GM23338 (cell line): ENCODE results near the gene MAPT.

ENCODE experiments used
- CREB1 ChIP-seq: fragments of 250-450 bp; sonication (Bioruptor Pico); IDR thresholded peaks from 2 replicates; pipeline ENCODE4 v1.5.0; 2020; ENCODE audit warnings: low read depth, mild to moderate bottlenecking, moderate library complexity
- ETS1 ChIP-seq: IDR thresholded peaks from 2 replicates; pipeline ENCODE4 v1.6.1; 2016; ENCODE audit warnings: antibody characterized with exemption
- EZH2 ChIP-seq: fragments of 200-600 bp; sonication (generic); IDR thresholded peaks from one replicate; pipeline ENCODE4 v1.8.0; 2017; ENCODE audit warnings: antibody characterized with exemption, mild to moderate bottlenecking, low read depth; ENCODE audit not compliant: unreplicated experiment
- EZH2phosphoT487 ChIP-seq: fragments of 200-600 bp; sonication (generic); IDR thresholded peaks from one replicate; pipeline ENCODE4 v1.8.1; 2018; ENCODE audit warnings: antibody characterized with exemption; ENCODE audit not compliant: unreplicated experiment
- JUNB ChIP-seq: IDR thresholded peaks from one replicate; pipeline ENCODE4 v1.6.1; 2016; ENCODE audit warnings: antibody characterized with exemption; ENCODE audit not compliant: unreplicated experiment
- NANOG ChIP-seq: IDR thresholded peaks from 2 replicates; pipeline ENCODE4 v1.6.1; 2016; ENCODE audit warnings: antibody characterized with exemption, borderline replicate concordance
- POLR2AphosphoS5 ChIP-seq: IDR thresholded peaks from 2 replicates; pipeline ENCODE4 v1.6.1; 2016; ENCODE audit warnings: antibody characterized with exemption, low read depth
- REST ChIP-seq: IDR thresholded peaks from one replicate; pipeline ENCODE4 v1.6.1; 2018; ENCODE audit warnings: antibody characterized with exemption; ENCODE audit not compliant: unreplicated experiment
- ZNF114 ChIP-seq: fragments of 250-450 bp; sonication (Bioruptor Pico); IDR thresholded peaks from 2 replicates; pipeline ENCODE4 v1.5.0; 2020; ENCODE audit warnings: mild to moderate bottlenecking, moderate library complexity
- ZNF331 ChIP-seq: fragments of 250-450 bp; sonication (Bioruptor Pico); IDR thresholded peaks from 2 replicates; pipeline ENCODE4 v1.5.0; 2020; ENCODE audit warnings: low read depth, mild to moderate bottlenecking, moderate library complexity
- TF ChIP-seq, protein P1 (sequence below), 2 experiments: fragments of 200-600 bp in 1 of 2; sonication (generic) in 1 of 2; conservative IDR thresholded peaks; 2 replicates each; pipeline versions ENCODE4 v1.5.1 to v1.6.1; 2016 to 2017; ENCODE audit warnings: antibody characterized with exemption in 2 of 2, low read depth in 2 of 2, mild to moderate bottlenecking in 2 of 2, moderate library complexity in 1 of 2

GRCh38 chr17:45918241-45918745 lies 23.9 kb downstream of the MAPT start:
- TF ChIP-seq POLR2AphosphoS5 (no peak), REST (no peak), EZH2 (no peak), EZH2phosphoT487 (no peak), ETS1 (no peak), ZNF114 (no peak), CREB1 (CRISPR knock-in tag) (no peak), ZNF331 (CRISPR knock-in tag) (no peak), JUNB (no peak), NANOG (no peak)
- TF ChIP-seq, protein P1, sequence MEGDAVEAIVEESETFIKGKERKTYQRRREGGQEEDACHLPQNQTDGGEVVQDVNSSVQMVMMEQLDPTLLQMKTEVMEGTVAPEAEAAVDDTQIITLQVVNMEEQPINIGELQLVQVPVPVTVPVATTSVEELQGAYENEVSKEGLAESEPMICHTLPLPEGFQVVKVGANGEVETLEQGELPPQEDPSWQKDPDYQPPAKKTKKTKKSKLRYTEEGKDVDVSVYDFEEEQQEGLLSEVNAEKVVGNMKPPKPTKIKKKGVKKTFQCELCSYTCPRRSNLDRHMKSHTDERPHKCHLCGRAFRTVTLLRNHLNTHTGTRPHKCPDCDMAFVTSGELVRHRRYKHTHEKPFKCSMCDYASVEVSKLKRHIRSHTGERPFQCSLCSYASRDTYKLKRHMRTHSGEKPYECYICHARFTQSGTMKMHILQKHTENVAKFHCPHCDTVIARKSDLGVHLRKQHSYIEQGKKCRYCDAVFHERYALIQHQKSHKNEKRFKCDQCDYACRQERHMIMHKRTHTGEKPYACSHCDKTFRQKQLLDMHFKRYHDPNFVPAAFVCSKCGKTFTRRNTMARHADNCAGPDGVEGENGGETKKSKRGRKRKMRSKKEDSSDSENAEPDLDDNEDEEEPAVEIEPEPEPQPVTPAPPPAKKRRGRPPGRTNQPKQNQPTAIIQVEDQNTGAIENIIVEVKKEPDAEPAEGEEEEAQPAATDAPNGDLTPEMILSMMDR (conservative IDR thresholded peaks at IDR 0.05; ENCODE audit: low read depth in 2 of 2) = no peak
